Loucy (cell line): ENCODE measurements around the gene MRPS9.

ENCODE experiments used
- H2AFZ ChIP-seq: fragments of 200-600 bp; sonication (generic); 2 replicates; pipeline ENCODE4 v1.6.0; 2016; ENCODE audit warnings: antibody characterized with exemption, mild to moderate bottlenecking, low read length, moderate library complexity
- H3F3A ChIP-seq: fragments of 200-600 bp; 2 replicates; pipeline ENCODE4 v1.6.0; 2016; ENCODE audit warnings: antibody characterized with exemption, low read depth, mild to moderate bottlenecking
- H3K27me3 ChIP-seq: fragments of 200-600 bp; sonication (generic); 2 replicates; pipeline ENCODE4 v1.6.1; 2014; ENCODE audit warnings: low read length, mild to moderate bottlenecking; ENCODE audit not compliant: insufficient read depth, poor library complexity, severe bottlenecking
- H3K36me3 ChIP-seq: fragments of 200-600 bp; sonication (generic); 2 replicates; pipeline ENCODE4 v1.6.1; 2016; ENCODE audit warnings: low read length; ENCODE audit not compliant: insufficient read depth
- H3K4me1 ChIP-seq: fragments of 200-600 bp; sonication (generic); 2 replicates; pipeline ENCODE4 v1.5.1; 2014; ENCODE audit warnings: low read length, mild to moderate bottlenecking; ENCODE audit not compliant: insufficient read depth, poor library complexity, severe bottlenecking
- H3K4me2 ChIP-seq: fragments of 200-600 bp; sonication (generic); 2 replicates; pipeline ENCODE4 v1.6.0; 2014; ENCODE audit warnings: antibody characterized with exemption, low read length, low read depth, mild to moderate bottlenecking; ENCODE audit not compliant: poor library complexity, severe bottlenecking
- H3K4me3 ChIP-seq: fragments of 200-600 bp; sonication (generic); 2 replicates; pipeline ENCODE4 v1.5.1; 2014; ENCODE audit warnings: low read length, mild to moderate bottlenecking, mixed read lengths; ENCODE audit not compliant: poor library complexity, severe bottlenecking
- H3K79me2 ChIP-seq: fragments of 200-600 bp; sonication (generic); 2 replicates; pipeline ENCODE4 v1.6.1; 2014; ENCODE audit warnings: low read length; ENCODE audit not compliant: insufficient read depth
- H3K9ac ChIP-seq: fragments of 200-600 bp; sonication (generic); 2 replicates; pipeline ENCODE4 v1.6.0; 2014; ENCODE audit warnings: mild to moderate bottlenecking, low read depth, low read length, moderate library complexity; ENCODE audit not compliant: poor library complexity, severe bottlenecking
- H3K9me2 ChIP-seq: fragments of 200-600 bp; sonication (generic); replicated peaks from 2 replicates; pipeline ENCODE4 v1.6.1; 2016; ENCODE audit warnings: low read depth, low read length, mixed read lengths
- H3K9me3 ChIP-seq: fragments of 200-600 bp; sonication (generic); 2 replicates; pipeline ENCODE4 v1.6.1; 2014; ENCODE audit warnings: mild to moderate bottlenecking, antibody characterized with exemption, low read length, low read depth; ENCODE audit not compliant: insufficient read depth
- H4K20me1 ChIP-seq: fragments of 200-600 bp; sonication (generic); 2 replicates; pipeline ENCODE4 v1.6.0; 2014; ENCODE audit warnings: antibody characterized with exemption, low read length, mild to moderate bottlenecking; ENCODE audit not compliant: insufficient read depth, poor library complexity, severe bottlenecking
- CTCF ChIP-seq: fragments of 200-600 bp; sonication (generic); conservative IDR thresholded peaks from 2 replicates; pipeline ENCODE4 v1.5.1; 2014; ENCODE audit warnings: mild to moderate bottlenecking, antibody characterized with exemption, low read length
- EZH2phosphoT487 ChIP-seq: fragments of 200-600 bp; IDR thresholded peaks from 2 replicates; pipeline ENCODE4 v1.6.1; 2018; ENCODE audit warnings: antibody characterized with exemption, mild to moderate bottlenecking, moderate library complexity, borderline replicate concordance

The MRPS9 gene

GRCh38 chr2:105070010-105070865 lies 32.4 kb downstream of the MRPS9 start:
- H3K4me3 ChIP-seq, result no peak overlapping the region
- H3K27me3 ChIP-seq, result no peaks in the 10 kb centered on the region
- TF ChIP-seq CTCF (no peak), EZH2phosphoT487 (no peak)
- H3K36me3 ChIP-seq, result peaks cover 3% of the 10 kb centered on the region; the same call in 1 of the 2 replicates
- H4K20me1 ChIP-seq, result no peaks in the 10 kb centered on the region
- H3K4me2 ChIP-seq, result no peak overlapping the region
- H2AFZ ChIP-seq, result no peak overlapping the region
- no peaks in the 10 kb centered on the region for H3K9me2 ChIP-seq
- no peaks in the 10 kb centered on the region for H3K9me3 ChIP-seq
- H3F3A ChIP-seq, result no peaks in the 10 kb centered on the region
- no peaks in the 10 kb centered on the region for H3K79me2 ChIP-seq
- no peak overlapping the region for H3K9ac ChIP-seq
- H3K4me1 ChIP-seq, result peaks cover 6% of the 10 kb centered on the region

GRCh38 chr2:105071379-105071778 lies 33.5 kb downstream of the MRPS9 start:
- H3K36me3 ChIP-seq, result peaks cover 3% of the 10 kb centered on the region; the same call in 1 of the 2 replicates
- no peaks in the 10 kb centered on the region for H3K9me3 ChIP-seq
- no peak for TF ChIP-seq CTCF
- TF ChIP-seq EZH2phosphoT487, result no peak
- H3K4me1 ChIP-seq, result peaks cover 10% of the 10 kb centered on the region
- H3K9ac ChIP-seq, result no peak overlapping the region
- H3K27me3 ChIP-seq, result no peaks in the 10 kb centered on the region
- H3K4me2 ChIP-seq, result no peak overlapping the region
- H3F3A ChIP-seq, result no peaks in the 10 kb centered on the region
- H3K4me3 ChIP-seq, result no peak overlapping the region
- no peak overlapping the region for H2AFZ ChIP-seq
- no peaks in the 10 kb centered on the region for H4K20me1 ChIP-seq
- no peaks in the 10 kb centered on the region for H3K79me2 ChIP-seq
- H3K9me2 ChIP-seq, result no peaks in the 10 kb centered on the region

GRCh38 chr2:105072039-105072438 lies 34.2 kb downstream of the MRPS9 start:
- peaks cover 3% of the 10 kb centered on the region; the same call in 1 of the 2 replicates for H3K36me3 ChIP-seq
- H3K9ac ChIP-seq, result no peak overlapping the region
- H2AFZ ChIP-seq, result no peak overlapping the region
- H3K27me3 ChIP-seq, result no peaks in the 10 kb centered on the region
- no peaks in the 10 kb centered on the region for H3K9me3 ChIP-seq
- no peaks in the 10 kb centered on the region for H3K79me2 ChIP-seq
- no peaks in the 10 kb centered on the region for H3F3A ChIP-seq
- H3K4me3 ChIP-seq, result no peak overlapping the region
- H4K20me1 ChIP-seq, result no peaks in the 10 kb centered on the region
- TF ChIP-seq EZH2phosphoT487, result no peak
- no peak for TF ChIP-seq CTCF
- H3K4me1 ChIP-seq, result peaks cover 10% of the 10 kb centered on the region
- H3K9me2 ChIP-seq, result no peaks in the 10 kb centered on the region
- no peak overlapping the region for H3K4me2 ChIP-seq
